C4-2B (cell line): Measurements from ENCODE around the gene EXOC6B.
"Not testable (repeated sequence)": the region's sequence is repeated elsewhere in the genome, so short reads cannot be mapped to it uniquely, and the experiment has no call there.

Experiments used
- H3K27ac ChIP-seq: fragments of 450-650 bp; 2 replicates; pipeline ENCODE4 v1.5.1; 2017
- CTCF ChIP-seq: fragments of 450-650 bp; conservative IDR thresholded peaks from 2 replicates; pipeline ENCODE4 v1.5.1; 2017; ENCODE audit warnings: mild to moderate bottlenecking
- ZFX ChIP-seq: fragments of 450-650 bp; IDR thresholded peaks from 2 replicates; pipeline ENCODE4 v1.6.1; 2017

EXOC6B gene

DNA sequence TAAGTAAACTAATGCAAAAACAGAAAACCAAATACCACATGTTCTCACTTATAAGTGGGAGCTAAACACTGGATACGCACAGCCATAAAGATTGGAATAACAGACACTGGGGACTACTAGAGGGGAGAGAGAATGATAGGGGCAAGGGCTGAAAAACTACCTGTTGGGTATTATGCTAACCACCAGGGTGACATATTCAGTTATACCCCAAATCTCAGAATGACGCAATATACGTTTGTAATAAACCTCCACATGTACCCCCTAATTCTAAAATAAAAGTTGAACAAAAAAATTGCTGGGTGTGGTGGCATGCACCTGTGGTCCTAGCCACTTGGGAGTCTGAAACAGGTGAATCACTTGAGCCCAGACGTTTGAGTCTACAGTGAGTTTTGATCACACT, 157.2 kb downstream of the EXOC6B start:
- TF ChIP-seq ZFX (no peak), CTCF (no peak)
- H3K27ac ChIP-seq: no peak overlapping the region

DNA sequence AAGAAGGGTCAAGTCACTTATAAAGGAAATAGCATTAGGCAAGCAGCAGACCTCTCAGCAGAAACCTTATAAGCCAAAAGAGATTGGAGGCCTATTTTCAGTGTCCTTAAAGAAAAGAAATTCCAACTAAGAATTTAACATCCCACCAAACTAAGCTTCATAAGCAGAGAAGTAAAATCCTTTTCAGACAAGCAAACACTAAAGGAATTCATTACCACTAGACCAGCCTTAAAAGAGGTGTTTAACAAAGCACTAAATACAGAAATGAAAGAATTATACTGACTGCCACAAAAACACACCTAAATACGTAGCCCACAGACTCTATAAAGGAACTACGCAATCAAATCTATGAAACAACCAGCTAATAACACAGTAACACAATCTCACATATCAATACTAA, 160.4 kb downstream of the EXOC6B start:
- no peak for TF ChIP-seq ZFX
- no peak for TF ChIP-seq CTCF
- H3K27ac ChIP-seq: no peak overlapping the region

DNA sequence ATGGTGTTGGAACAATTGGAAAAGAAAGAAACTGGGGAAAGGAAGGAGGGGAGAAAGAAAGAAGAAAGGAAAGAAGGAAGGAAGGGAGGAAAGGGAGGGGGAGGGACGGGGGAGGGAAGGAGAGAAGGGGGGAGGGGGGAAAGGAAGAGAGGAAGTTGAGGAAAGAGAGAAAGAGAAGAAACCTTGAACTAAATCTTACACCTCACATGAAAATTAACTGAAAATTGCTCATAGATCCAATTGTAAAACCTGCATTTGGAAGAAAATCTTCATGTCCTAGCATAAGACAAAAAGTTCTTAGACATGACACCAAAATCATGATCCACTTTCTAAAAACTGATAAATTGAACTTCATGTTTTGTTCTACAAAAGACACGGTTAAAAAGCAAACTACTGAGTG, 163.8 kb downstream of the EXOC6B start:
- no peak overlapping the region for H3K27ac ChIP-seq
- TF ChIP-seq CTCF (no peak), ZFX (no peak)

DNA sequence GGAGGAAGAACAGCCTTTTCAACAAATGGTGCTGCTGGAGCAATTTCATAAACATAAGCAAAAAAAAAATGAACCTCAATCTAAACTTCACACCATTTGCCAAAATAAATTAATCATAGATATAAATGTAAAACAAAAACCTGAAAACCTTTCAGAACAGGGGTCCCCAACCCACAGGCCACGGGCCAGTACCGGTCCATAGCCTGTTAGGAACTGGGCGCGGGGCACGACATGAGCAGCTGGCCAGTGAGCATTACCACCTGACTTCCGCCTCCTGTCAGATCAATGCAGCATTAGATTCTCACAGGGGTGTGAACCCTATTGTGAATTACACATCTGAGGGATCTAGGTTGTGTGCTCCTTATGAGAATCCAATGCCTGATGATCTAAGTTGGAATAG, 176.0 kb downstream of the EXOC6B start:
- TF ChIP-seq CTCF (no peak), ZFX (no peak)
- no peak overlapping the region for H3K27ac ChIP-seq

GRCh38 chr2:72641221-72641620, 184.6 kb downstream of the EXOC6B start:
- H3K27ac ChIP-seq: not testable (repeated sequence)

DNA sequence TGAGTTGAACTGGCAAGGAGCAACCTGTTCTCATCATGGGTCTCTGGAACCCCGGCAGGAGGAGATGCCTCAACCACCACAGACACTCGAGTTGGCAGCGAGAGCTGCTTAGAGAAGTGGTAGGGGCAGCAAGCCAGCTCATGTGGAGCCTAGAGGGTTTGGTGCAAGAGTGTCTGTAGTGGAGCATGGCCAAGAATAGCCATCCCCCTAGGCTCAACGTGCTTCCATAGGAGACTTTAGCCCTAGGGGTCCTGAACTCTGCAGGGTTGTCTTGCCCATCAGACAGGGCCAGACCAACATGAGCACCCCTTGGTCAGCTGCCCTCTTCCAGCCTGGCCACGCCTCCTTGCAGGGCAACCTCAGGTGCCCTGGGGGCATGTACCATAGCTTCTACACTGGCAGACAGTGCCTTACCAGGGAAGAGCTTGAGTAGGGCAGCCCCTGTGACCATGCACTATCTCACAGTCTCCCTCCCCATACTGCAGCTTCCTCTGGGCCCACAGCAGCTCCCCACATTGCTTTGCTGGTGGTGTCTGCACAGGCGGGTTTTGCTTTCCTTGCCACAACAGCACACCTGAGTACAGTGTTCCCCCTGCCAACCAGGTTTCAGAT, 187.1 kb downstream of the EXOC6B start:
- TF ChIP-seq CTCF (no peak), ZFX (no peak)
- no peak overlapping the region for H3K27ac ChIP-seq

GRCh38 chr2:72636210-72636609, 189.6 kb downstream of the EXOC6B start:
- no peak for TF ChIP-seq CTCF
- no peak for TF ChIP-seq ZFX
- H3K27ac ChIP-seq: no peak overlapping the region

- no peak for TF ChIP-seq ZFX
- TF ChIP-seq CTCF: no peak
- H3K27ac ChIP-seq: no peak overlapping the region
Observed at GRCh38 chr2:72630767-72631166, 195.1 kb downstream of the EXOC6B start.
